Measurements from ENCODE around the gene KCNMB1. TPM values are rescaled to one million over a fixed set of nuclear protein-coding genes. Genes with fewer than 3 reads are reported as not detected.

KCNMB1 gene
- polyA plus RNA-seq, 1 donor from 2014 or later: not detected

DNA sequence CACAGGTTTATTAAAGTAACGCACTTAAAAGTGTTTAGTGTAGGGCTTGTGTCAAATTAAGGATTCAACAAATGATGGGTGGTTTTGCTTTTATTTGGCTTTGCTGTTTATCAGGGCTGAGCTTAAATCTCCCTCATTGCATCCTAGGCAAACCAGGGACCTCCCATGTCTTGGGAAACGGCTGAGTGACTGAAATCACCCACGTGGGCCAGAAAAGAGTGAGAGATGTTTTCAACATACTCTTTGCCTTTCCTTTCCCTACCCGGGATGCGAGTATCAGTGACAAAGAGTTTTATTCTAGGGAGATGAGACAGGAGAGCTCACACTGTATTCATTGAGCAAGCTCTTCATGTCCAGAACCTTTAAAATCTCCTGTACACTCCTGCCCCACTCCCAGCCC, 23.3 kb downstream of the KCNMB1 start:
- no peaks in the 10 kb centered on the region for H3K9me3 ChIP-seq (ENCODE audit: low read length)
- no peaks in the 10 kb centered on the region for H4K20me1 ChIP-seq (ENCODE audit: insufficient read depth)
- no peaks in the 10 kb centered on the region for H3K27me3 ChIP-seq (ENCODE audit: insufficient read depth, low read depth, low read length)
- no peaks in the 10 kb centered on the region for H3K79me2 ChIP-seq (replicated peaks; ENCODE audit: insufficient read depth, low read length)
- no peak overlapping the region for H3K27ac ChIP-seq (ENCODE audit: low read length)
- no peak overlapping the region for H3K4me3 ChIP-seq (ENCODE audit: low read length)
- H3F3A ChIP-seq (ENCODE audit: insufficient read depth, low read length, poor library complexity, severe bottlenecking): no peaks in the 10 kb centered on the region
- no peak overlapping the region for H3K9ac ChIP-seq (ENCODE audit: low read length)
- no peak overlapping the region for H2AFZ ChIP-seq (ENCODE audit: low read depth, low read length)
- TF ChIP-seq SMC3 (conservative IDR thresholded peaks at IDR 0.05; ENCODE audit: poor library complexity): no peak
- TF ChIP-seq TAF1 (IDR thresholded peaks at IDR 0.05; ENCODE audit: low read depth): no peak
- TF ChIP-seq, protein P1, sequence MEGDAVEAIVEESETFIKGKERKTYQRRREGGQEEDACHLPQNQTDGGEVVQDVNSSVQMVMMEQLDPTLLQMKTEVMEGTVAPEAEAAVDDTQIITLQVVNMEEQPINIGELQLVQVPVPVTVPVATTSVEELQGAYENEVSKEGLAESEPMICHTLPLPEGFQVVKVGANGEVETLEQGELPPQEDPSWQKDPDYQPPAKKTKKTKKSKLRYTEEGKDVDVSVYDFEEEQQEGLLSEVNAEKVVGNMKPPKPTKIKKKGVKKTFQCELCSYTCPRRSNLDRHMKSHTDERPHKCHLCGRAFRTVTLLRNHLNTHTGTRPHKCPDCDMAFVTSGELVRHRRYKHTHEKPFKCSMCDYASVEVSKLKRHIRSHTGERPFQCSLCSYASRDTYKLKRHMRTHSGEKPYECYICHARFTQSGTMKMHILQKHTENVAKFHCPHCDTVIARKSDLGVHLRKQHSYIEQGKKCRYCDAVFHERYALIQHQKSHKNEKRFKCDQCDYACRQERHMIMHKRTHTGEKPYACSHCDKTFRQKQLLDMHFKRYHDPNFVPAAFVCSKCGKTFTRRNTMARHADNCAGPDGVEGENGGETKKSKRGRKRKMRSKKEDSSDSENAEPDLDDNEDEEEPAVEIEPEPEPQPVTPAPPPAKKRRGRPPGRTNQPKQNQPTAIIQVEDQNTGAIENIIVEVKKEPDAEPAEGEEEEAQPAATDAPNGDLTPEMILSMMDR (IDR thresholded peaks at IDR 0.05; ENCODE audit: poor library complexity, severe bottlenecking): no peak
- TF ChIP-seq EP300 (conservative IDR thresholded peaks at IDR 0.05; ENCODE audit: poor library complexity, severe bottlenecking): no peak
- no peak for TF ChIP-seq MXI1 (conservative IDR thresholded peaks at IDR 0.05; ENCODE audit: poor library complexity, severe bottlenecking)
- no peak for TF ChIP-seq POLR2AphosphoS5 (IDR thresholded peaks at IDR 0.05)
- TF ChIP-seq EZH2 (IDR thresholded peaks at IDR 0.05; ENCODE audit: borderline replicate concordance, insufficient read depth, low read length, poor library complexity, severe bottlenecking): no peak
- no peak for TF ChIP-seq RAD21 (conservative IDR thresholded peaks at IDR 0.05)
- TF ChIP-seq, protein P2, sequence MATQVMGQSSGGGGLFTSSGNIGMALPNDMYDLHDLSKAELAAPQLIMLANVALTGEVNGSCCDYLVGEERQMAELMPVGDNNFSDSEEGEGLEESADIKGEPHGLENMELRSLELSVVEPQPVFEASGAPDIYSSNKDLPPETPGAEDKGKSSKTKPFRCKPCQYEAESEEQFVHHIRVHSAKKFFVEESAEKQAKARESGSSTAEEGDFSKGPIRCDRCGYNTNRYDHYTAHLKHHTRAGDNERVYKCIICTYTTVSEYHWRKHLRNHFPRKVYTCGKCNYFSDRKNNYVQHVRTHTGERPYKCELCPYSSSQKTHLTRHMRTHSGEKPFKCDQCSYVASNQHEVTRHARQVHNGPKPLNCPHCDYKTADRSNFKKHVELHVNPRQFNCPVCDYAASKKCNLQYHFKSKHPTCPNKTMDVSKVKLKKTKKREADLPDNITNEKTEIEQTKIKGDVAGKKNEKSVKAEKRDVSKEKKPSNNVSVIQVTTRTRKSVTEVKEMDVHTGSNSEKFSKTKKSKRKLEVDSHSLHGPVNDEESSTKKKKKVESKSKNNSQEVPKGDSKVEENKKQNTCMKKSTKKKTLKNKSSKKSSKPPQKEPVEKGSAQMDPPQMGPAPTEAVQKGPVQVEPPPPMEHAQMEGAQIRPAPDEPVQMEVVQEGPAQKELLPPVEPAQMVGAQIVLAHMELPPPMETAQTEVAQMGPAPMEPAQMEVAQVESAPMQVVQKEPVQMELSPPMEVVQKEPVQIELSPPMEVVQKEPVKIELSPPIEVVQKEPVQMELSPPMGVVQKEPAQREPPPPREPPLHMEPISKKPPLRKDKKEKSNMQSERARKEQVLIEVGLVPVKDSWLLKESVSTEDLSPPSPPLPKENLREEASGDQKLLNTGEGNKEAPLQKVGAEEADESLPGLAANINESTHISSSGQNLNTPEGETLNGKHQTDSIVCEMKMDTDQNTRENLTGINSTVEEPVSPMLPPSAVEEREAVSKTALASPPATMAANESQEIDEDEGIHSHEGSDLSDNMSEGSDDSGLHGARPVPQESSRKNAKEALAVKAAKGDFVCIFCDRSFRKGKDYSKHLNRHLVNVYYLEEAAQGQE (IDR thresholded peaks at IDR 0.05; ENCODE audit: borderline replicate concordance): no peak
- H3K4me2 ChIP-seq (ENCODE audit: low read length): no peak overlapping the region
- H3K36me3 ChIP-seq (ENCODE audit: insufficient read depth, low read length): no peaks in the 10 kb centered on the region
- H3K9me2 ChIP-seq (ENCODE audit: insufficient read depth, low read length): no peaks in the 10 kb centered on the region

DNA sequence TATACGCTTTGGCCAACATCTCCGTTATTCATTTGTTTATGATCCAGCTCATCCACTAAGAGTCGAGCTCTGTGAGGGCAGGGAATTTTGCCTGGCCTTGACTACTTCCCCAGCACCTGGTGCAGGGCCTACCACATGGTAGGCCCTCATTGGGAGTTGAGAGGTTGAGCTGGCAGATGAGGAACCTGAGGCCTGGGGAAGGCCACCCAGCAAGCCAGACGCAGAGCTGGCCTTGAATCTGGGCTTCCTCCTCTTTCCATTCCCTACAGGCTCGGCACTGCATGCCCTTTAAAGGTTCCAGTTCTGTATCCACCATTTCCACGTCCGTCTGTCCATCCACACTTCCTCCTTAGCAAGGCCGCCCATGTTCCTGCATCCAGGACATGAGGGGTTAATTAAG, 24.2 kb downstream of the KCNMB1 start:
- H3K36me3 ChIP-seq (ENCODE audit: insufficient read depth, low read length): no peaks in the 10 kb centered on the region
- no peaks in the 10 kb centered on the region for H3K9me2 ChIP-seq (ENCODE audit: insufficient read depth, low read length)
- no peak overlapping the region for H3K4me3 ChIP-seq (ENCODE audit: low read length)
- H3K4me2 ChIP-seq (ENCODE audit: low read length): no peak overlapping the region
- no peak for TF ChIP-seq EP300 (conservative IDR thresholded peaks at IDR 0.05; ENCODE audit: poor library complexity, severe bottlenecking)
- no peak for TF ChIP-seq TAF1 (IDR thresholded peaks at IDR 0.05; ENCODE audit: low read depth)
- no peaks in the 10 kb centered on the region for H3K9me3 ChIP-seq (ENCODE audit: low read length)
- no peak overlapping the region for H3K9ac ChIP-seq (ENCODE audit: low read length)
- H4K20me1 ChIP-seq (ENCODE audit: insufficient read depth): no peaks in the 10 kb centered on the region
- H3K27ac ChIP-seq (ENCODE audit: low read length): no peak overlapping the region
- no peak overlapping the region for H2AFZ ChIP-seq (ENCODE audit: low read depth, low read length)
- no peaks in the 10 kb centered on the region for H3F3A ChIP-seq (ENCODE audit: insufficient read depth, low read length, poor library complexity, severe bottlenecking)
- no peaks in the 10 kb centered on the region for H3K27me3 ChIP-seq (ENCODE audit: insufficient read depth, low read depth, low read length)
- no peaks in the 10 kb centered on the region for H3K79me2 ChIP-seq (replicated peaks; ENCODE audit: insufficient read depth, low read length)

DNA sequence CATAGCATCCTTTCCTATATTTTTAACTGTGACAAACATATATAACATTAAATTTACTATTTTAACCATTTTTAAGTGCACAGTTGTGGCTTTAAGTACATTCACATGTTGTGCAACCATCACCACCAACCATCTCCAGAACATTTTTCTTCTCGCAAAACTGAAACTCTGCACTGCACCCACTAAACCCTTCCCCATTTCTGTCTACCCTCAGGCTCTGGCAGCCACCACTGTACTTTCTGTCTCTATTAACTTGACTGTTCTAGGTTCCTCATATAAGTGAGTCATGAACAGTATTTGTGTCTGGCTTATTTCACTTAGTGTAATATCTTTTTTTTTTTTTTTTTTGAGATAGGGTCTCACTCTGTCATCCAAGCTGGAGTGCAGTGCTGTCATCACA, 25.5 kb downstream of the KCNMB1 start:
- no peak overlapping the region for H3K9ac ChIP-seq (ENCODE audit: low read length)
- H3K9me2 ChIP-seq (ENCODE audit: insufficient read depth, low read length): no peaks in the 10 kb centered on the region
- no peak overlapping the region for H2AFZ ChIP-seq (ENCODE audit: low read depth, low read length)
- H3K4me2 ChIP-seq (ENCODE audit: low read length): no peak overlapping the region
- H3K36me3 ChIP-seq (ENCODE audit: insufficient read depth, low read length): no peaks in the 10 kb centered on the region
- H3F3A ChIP-seq (ENCODE audit: insufficient read depth, low read length, poor library complexity, severe bottlenecking): no peaks in the 10 kb centered on the region
- H3K9me3 ChIP-seq (ENCODE audit: low read length): no peaks in the 10 kb centered on the region
- no peaks in the 10 kb centered on the region for H3K27me3 ChIP-seq (ENCODE audit: insufficient read depth, low read depth, low read length)
- no peaks in the 10 kb centered on the region for H3K79me2 ChIP-seq (replicated peaks; ENCODE audit: insufficient read depth, low read length)
- no peaks in the 10 kb centered on the region for H4K20me1 ChIP-seq (ENCODE audit: insufficient read depth)
- H3K4me3 ChIP-seq (ENCODE audit: low read length): no peak overlapping the region
- TF ChIP-seq, protein P1 (IDR thresholded peaks at IDR 0.05; ENCODE audit: poor library complexity, severe bottlenecking): no peak
- TF ChIP-seq TAF1 (IDR thresholded peaks at IDR 0.05; ENCODE audit: low read depth) (no peak), SMC3 (conservative IDR thresholded peaks at IDR 0.05; ENCODE audit: poor library complexity) (no peak), RAD21 (conservative IDR thresholded peaks at IDR 0.05) (no peak), EZH2 (IDR thresholded peaks at IDR 0.05; ENCODE audit: borderline replicate concordance, insufficient read depth, low read length, poor library complexity, severe bottlenecking) (no peak), POLR2AphosphoS5 (IDR thresholded peaks at IDR 0.05) (no peak), MXI1 (conservative IDR thresholded peaks at IDR 0.05; ENCODE audit: poor library complexity, severe bottlenecking) (no peak), EP300 (conservative IDR thresholded peaks at IDR 0.05; ENCODE audit: poor library complexity, severe bottlenecking) (no peak)
- TF ChIP-seq, protein P2 (IDR thresholded peaks at IDR 0.05; ENCODE audit: borderline replicate concordance): no peak
- H3K27ac ChIP-seq (ENCODE audit: low read length): no peak overlapping the region
